Measurements from ENCODE around the gene PDLIM1. TPM values are rescaled to one million over a fixed set of nuclear protein-coding genes. Genes with fewer than 3 reads are reported as not detected.

The PDLIM1 gene
- total and polyA plus RNA-seq, 10 of the 15 experiments (the other 5 are each of a cell fraction or from before 2014, with no cell fraction given), result 95.7 to 714 (median 309) TPM

GRCh38 chr10:95249467-95249866 is 41.3 kb downstream of the PDLIM1 start:
- Histone ChIP-seq H3K4me3 (no peak overlapping the region), H3K27ac (ENCODE audit: control insufficient read depth, insufficient read depth) (no peak overlapping the region), H3K9me3 (replicated peaks; ENCODE audit: control insufficient read depth, insufficient read depth, low read length) (no peaks in the 10 kb centered on the region), H3K4me1 (ENCODE audit: control insufficient read depth, insufficient read depth, low read length) (peaks cover 42% of the 10 kb centered on the region), H3K9ac (ENCODE audit: control insufficient read depth, insufficient read depth, low read length) (no peak overlapping the region), H2AFZ (ENCODE audit: control insufficient read depth, low read depth, low read length) (no peak overlapping the region), H4K20me1 (ENCODE audit: control insufficient read depth, insufficient read depth) (0 out of 2 replicates have a peak, but pooled peaks cover 7% of the 10 kb centered on the region), H3K27me3 (replicated peaks in 1 of 2; ENCODE audit: control insufficient read depth in 2 of 2, insufficient read depth in 2 of 2, low read length in 1 of 2) (no peaks in the 10 kb centered on the region), H3K79me2 (ENCODE audit: control insufficient read depth, insufficient read depth, low read length) (peaks cover 43% of the 10 kb centered on the region), H3K4me2 (ENCODE audit: control insufficient read depth, insufficient read depth) (no peak overlapping the region), H3K36me3 (ENCODE audit: control insufficient read depth in 2 of 2, insufficient read depth in 2 of 2, low read length in 1 of 2) (peaks cover 39 to 52% of the 10 kb centered on the region in 2 experiments)
- ChIA-PET CTCF (interaction anchor here (0.8 to 9.9 kb wide), 3 partner anchors 11 to 113 kb away, joined by 3 to 176 read pairs (median 11); no protein-coding TSS in a partner anchor), RAD21 (ENCODE audit: unreplicated experiment) (interaction anchor here (0.9 kb wide), 1 partner anchor 114 kb away, joined by 3 read pairs; no protein-coding TSS in a partner anchor), POLR2A (no interaction called here), SMC1A (ENCODE audit: uncharacterized antibody, unreplicated experiment) (interaction anchor here (10.3 kb wide), 1 partner anchor 113 kb away, joined by 262 read pairs; no protein-coding TSS in a partner anchor)
- no peak for ATAC-seq
- in situ Hi-C loops (cut with MboI), result loop anchor here (5.0 kb wide), 1 partner anchor 113 kb away; no protein-coding TSS in a partner anchor
- no TSS peak for BruUV-seq (replicated peaks)
- intact Hi-C loops (cut with micrococcal nuclease; ENCODE audit: unreplicated experiment), result loop anchor here (10.0 kb wide), 1 partner anchor 615 kb away; no protein-coding TSS in a partner anchor
- no peak for DNase-seq (ENCODE audit: low read depth, low spot score)
- no peak for FAIRE-seq
- WGBS (ENCODE audit: insufficient coverage, insufficient replicate concordance, low lambda C conversion rate, missing lambda C conversion rate), result 67% methylated on average over 3 of the region's 3 CpGs
- TF ChIP-seq MXI1 (IDR thresholded peaks at IDR 0.05; ENCODE audit: low read depth, low read length), result no peak
- no peak for TF ChIP-seq E2F4 (IDR thresholded peaks at IDR 0.05; ENCODE audit: low read depth, low read length)
- TF ChIP-seq, protein P1, sequence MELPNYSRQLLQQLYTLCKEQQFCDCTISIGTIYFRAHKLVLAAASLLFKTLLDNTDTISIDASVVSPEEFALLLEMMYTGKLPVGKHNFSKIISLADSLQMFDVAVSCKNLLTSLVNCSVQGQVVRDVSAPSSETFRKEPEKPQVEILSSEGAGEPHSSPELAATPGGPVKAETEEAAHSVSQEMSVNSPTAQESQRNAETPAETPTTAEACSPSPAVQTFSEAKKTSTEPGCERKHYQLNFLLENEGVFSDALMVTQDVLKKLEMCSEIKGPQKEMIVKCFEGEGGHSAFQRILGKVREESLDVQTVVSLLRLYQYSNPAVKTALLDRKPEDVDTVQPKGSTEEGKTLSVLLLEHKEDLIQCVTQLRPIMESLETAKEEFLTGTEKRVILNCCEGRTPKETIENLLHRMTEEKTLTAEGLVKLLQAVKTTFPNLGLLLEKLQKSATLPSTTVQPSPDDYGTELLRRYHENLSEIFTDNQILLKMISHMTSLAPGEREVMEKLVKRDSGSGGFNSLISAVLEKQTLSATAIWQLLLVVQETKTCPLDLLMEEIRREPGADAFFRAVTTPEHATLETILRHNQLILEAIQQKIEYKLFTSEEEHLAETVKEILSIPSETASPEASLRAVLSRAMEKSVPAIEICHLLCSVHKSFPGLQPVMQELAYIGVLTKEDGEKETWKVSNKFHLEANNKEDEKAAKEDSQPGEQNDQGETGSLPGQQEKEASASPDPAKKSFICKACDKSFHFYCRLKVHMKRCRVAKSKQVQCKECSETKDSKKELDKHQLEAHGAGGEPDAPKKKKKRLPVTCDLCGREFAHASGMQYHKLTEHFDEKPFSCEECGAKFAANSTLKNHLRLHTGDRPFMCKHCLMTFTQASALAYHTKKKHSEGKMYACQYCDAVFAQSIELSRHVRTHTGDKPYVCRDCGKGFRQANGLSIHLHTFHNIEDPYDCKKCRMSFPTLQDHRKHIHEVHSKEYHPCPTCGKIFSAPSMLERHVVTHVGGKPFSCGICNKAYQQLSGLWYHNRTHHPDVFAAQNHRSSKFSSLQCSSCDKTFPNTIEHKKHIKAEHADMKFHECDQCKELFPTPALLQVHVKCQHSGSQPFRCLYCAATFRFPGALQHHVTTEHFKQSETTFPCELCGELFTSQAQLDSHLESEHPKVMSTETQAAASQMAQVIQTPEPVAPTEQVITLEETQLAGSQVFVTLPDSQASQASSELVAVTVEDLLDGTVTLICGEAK (IDR thresholded peaks at IDR 0.05; ENCODE audit: borderline replicate concordance), result no peak
- TF ChIP-seq ZBED1 (IDR thresholded peaks at IDR 0.05; ENCODE audit: borderline replicate concordance), result no peak
- no peak for TF ChIP-seq BRCA1 (IDR thresholded peaks at IDR 0.05; ENCODE audit: low read depth, low read length)
- TF ChIP-seq ZNF687 (IDR thresholded peaks at IDR 0.05), result no peak
- no peak for TF ChIP-seq SKIL (IDR thresholded peaks at IDR 0.05; ENCODE audit: low read depth, poor library complexity, severe bottlenecking)
- no peak for TF ChIP-seq IRF5 (IDR thresholded peaks at IDR 0.05; ENCODE audit: borderline replicate concordance)
- no peak for TF ChIP-seq STAT3 (IDR thresholded peaks at IDR 0.05; ENCODE audit: low read depth, low read length)

Measured in GM12878 (cell line).